Natural killer cell treated with Interleukin-12 subunit alpha and Interleukin-12 subunit beta and Interleukin-15 and Interleukin-18, amount 100 ng/mL, for 72 hours (primary cell): ENCODE data around the gene PAK5. TPM values are rescaled to one million over a fixed set of nuclear protein-coding genes. Genes with fewer than 3 reads are reported as not detected.

Experiments used
- ATAC-seq, 2 donors: fragments of 150-1000 bp; cut with Tn5 transposase in 1 of 2; sonication (Bioruptor Pico), chemical (Tn5 transposase) in 1 of 2; 2 replicates each; pipeline ENCODE4 v1.10.0; 2021
- DNase-seq: peaks from one replicate; pipeline ENCODE4 v3.0.0; 2022; ENCODE audit warnings: low spot score
- H3K27ac Mint-ChIP-seq, 2 donors: 1 replicate in 1 of 2; 2 replicates in 1 of 2; pipeline ENCODE4 v1.8.0; 2022; ENCODE audit warnings: mixed read lengths in 2 of 2, mild to moderate bottlenecking in 1 of 2, moderate library complexity in 1 of 2
- H3K27me3 Mint-ChIP-seq, 2 donors: 1 replicate in 1 of 2; 2 replicates in 1 of 2; pipeline ENCODE4 v1.8.0; 2022; ENCODE audit warnings: mixed read lengths in 2 of 2
- H3K36me3 Mint-ChIP-seq: one replicate; pipeline ENCODE4 v1.8.0; 2022; ENCODE audit warnings: mixed read lengths
- H3K4me1 Mint-ChIP-seq, 2 donors: 1 replicate in 1 of 2; 2 replicates in 1 of 2; pipeline ENCODE4 v1.8.0; 2022; ENCODE audit warnings: low read depth in 2 of 2, mixed read lengths in 2 of 2, mild to moderate bottlenecking in 1 of 2
- H3K4me3 Mint-ChIP-seq: one replicate; pipeline ENCODE4 v1.8.0; 2022; ENCODE audit warnings: mixed read lengths
- H3K9me3 Mint-ChIP-seq: 2 replicates; pipeline ENCODE4 v1.8.0; 2022; ENCODE audit warnings: mixed read lengths
- total RNA-seq, 2 donors: library from RNA; stranded (reverse); gene quantifications; one replicate each; pipeline ENCODE4 v1.2.3, GENCODE V29; 2022

Gene PAK5
- total RNA-seq, 2 donors from 2014 or later: not detected

- H3K4me3 Mint-ChIP-seq: no peak overlapping the region
- no peaks in the 10 kb centered on the region for H3K4me1 Mint-ChIP-seq
- no peaks in the 10 kb centered on the region for H3K36me3 Mint-ChIP-seq
- H3K27me3 Mint-ChIP-seq: peaks cover 8 to 23% of the 10 kb centered on the region in 2 donors
- DNase-seq (no peak), ATAC-seq (no peak)
- H3K27ac Mint-ChIP-seq: no peak overlapping the region
- no peaks in the 10 kb centered on the region for H3K9me3 Mint-ChIP-seq
Measured at GRCh38 chr20:9615766-9616454, 223.0 kb downstream of the PAK5 start.

- Mint-ChIP-seq H3K27me3 (peaks cover 8 to 19% of the 10 kb centered on the region in 2 donors), H3K27ac (no peak overlapping the region), H3K36me3 (no peaks in the 10 kb centered on the region), H3K4me3 (no peak overlapping the region), H3K9me3 (no peaks in the 10 kb centered on the region), H3K4me1 (no peaks in the 10 kb centered on the region)
- ATAC-seq (no peak), DNase-seq (no peak)
Measured at GRCh38 chr20:9615118-9615517, 223.8 kb downstream of the PAK5 start.

- Mint-ChIP-seq H3K9me3 (no peaks in the 10 kb centered on the region), H3K36me3 (no peaks in the 10 kb centered on the region), H3K4me1 (no peaks in the 10 kb centered on the region), H3K27me3 (peaks cover 8 to 10% of the 10 kb centered on the region in 2 donors), H3K27ac (no peak overlapping the region), H3K4me3 (no peak overlapping the region)
- no peak for DNase-seq
- no peak for ATAC-seq
Measured at GRCh38 chr20:9613871-9614270, 225.0 kb downstream of the PAK5 start.

- no peaks in the 10 kb centered on the region for H3K4me1 Mint-ChIP-seq
- DNase-seq (no peak), ATAC-seq (no peak)
- no peaks in the 10 kb centered on the region for H3K9me3 Mint-ChIP-seq
- no peaks in the 10 kb centered on the region for H3K36me3 Mint-ChIP-seq
- peaks cover 8 to 10% of the 10 kb centered on the region in 2 donors for H3K27me3 Mint-ChIP-seq
- no peak overlapping the region for H3K27ac Mint-ChIP-seq
- no peak overlapping the region for H3K4me3 Mint-ChIP-seq
Measured at GRCh38 chr20:9611921-9612320, 227.0 kb downstream of the PAK5 start.

- DNase-seq (no peak), ATAC-seq (no peak)
- H3K9me3 Mint-ChIP-seq: no peaks in the 10 kb centered on the region
- no peaks in the 10 kb centered on the region for H3K4me1 Mint-ChIP-seq
- H3K27me3 Mint-ChIP-seq: peaks cover 8 to 10% of the 10 kb centered on the region in 2 donors
- H3K36me3 Mint-ChIP-seq: no peaks in the 10 kb centered on the region
- no peak overlapping the region for H3K27ac Mint-ChIP-seq
- H3K4me3 Mint-ChIP-seq: no peak overlapping the region
Measured at GRCh38 chr20:9610665-9611064, 228.2 kb downstream of the PAK5 start.

GRCh38 chr20:9609887-9610502 is 228.9 kb downstream of the PAK5 start:
- Mint-ChIP-seq H3K27me3 (peaks cover 5 to 10% of the 10 kb centered on the region in 2 donors), H3K4me3 (no peak overlapping the region), H3K9me3 (no peaks in the 10 kb centered on the region), H3K27ac (no peak overlapping the region), H3K36me3 (no peaks in the 10 kb centered on the region), H3K4me1 (no peaks in the 10 kb centered on the region)
- ATAC-seq: no peak
- no peak for DNase-seq

- Mint-ChIP-seq H3K4me1 (no peaks in the 10 kb centered on the region), H3K4me3 (no peak overlapping the region), H3K36me3 (no peaks in the 10 kb centered on the region), H3K27ac (no peak overlapping the region), H3K27me3 (peaks cover under 1 to 5% of the 10 kb centered on the region in 2 donors), H3K9me3 (no peaks in the 10 kb centered on the region)
- DNase-seq (no peak), ATAC-seq (no peak)
Measured at GRCh38 chr20:9608639-9609340, 230.1 kb downstream of the PAK5 start.

- no peaks in the 10 kb centered on the region for H3K4me1 Mint-ChIP-seq
Measured at GRCh38 chr20:9602847-9603183, 236.1 kb downstream of the PAK5 start.

GRCh38 chr20:9600562-9600961 is 238.3 kb downstream of the PAK5 start:
- H3K4me1 Mint-ChIP-seq: no peaks in the 10 kb centered on the region
- no peak for ATAC-seq
- H3K36me3 Mint-ChIP-seq: no peaks in the 10 kb centered on the region
- peaks cover 3 to 13% of the 10 kb centered on the region in 2 donors for H3K27me3 Mint-ChIP-seq
- H3K27ac Mint-ChIP-seq: no peak overlapping the region
- H3K4me3 Mint-ChIP-seq: no peak overlapping the region
- no peak for DNase-seq
- no peaks in the 10 kb centered on the region for H3K9me3 Mint-ChIP-seq

More at GRCh38 chr20:9602847-9603183, 236.1 kb downstream of the PAK5 start:
- Mint-ChIP-seq H3K27ac (no peak overlapping the region), H3K27me3 (peaks cover 3 to 13% of the 10 kb centered on the region in 2 donors), H3K36me3 (no peaks in the 10 kb centered on the region), H3K4me3 (no peak overlapping the region), H3K9me3 (no peaks in the 10 kb centered on the region)
- ATAC-seq (no peak), DNase-seq (no peak)

- Mint-ChIP-seq H3K4me1 (no peaks in the 10 kb centered on the region), H3K4me3 (no peak overlapping the region), H3K27ac (no peak overlapping the region), H3K36me3 (no peaks in the 10 kb centered on the region), H3K9me3 (no peaks in the 10 kb centered on the region), H3K27me3 (peaks cover 0 to 1% of the 10 kb centered on the region in 2 donors)
- DNase-seq (no peak), ATAC-seq (no peak)
Measured at GRCh38 chr20:9597547-9597946, 241.3 kb downstream of the PAK5 start.

- no peak overlapping the region for H3K4me3 Mint-ChIP-seq
- no peaks in the 10 kb centered on the region for H3K9me3 Mint-ChIP-seq
- ATAC-seq: no peak
- no peak for DNase-seq
- no peaks in the 10 kb centered on the region for H3K36me3 Mint-ChIP-seq
- no peaks in the 10 kb centered on the region for H3K4me1 Mint-ChIP-seq
- H3K27me3 Mint-ChIP-seq: no peaks in the 10 kb centered on the region
- H3K27ac Mint-ChIP-seq: no peak overlapping the region
Measured at GRCh38 chr20:9595763-9596162, 243.1 kb downstream of the PAK5 start.

- no peaks in the 10 kb centered on the region for H3K9me3 Mint-ChIP-seq
- no peak overlapping the region for H3K27ac Mint-ChIP-seq
- ATAC-seq (no peak), DNase-seq (no peak)
- H3K27me3 Mint-ChIP-seq: no peaks in the 10 kb centered on the region
- H3K36me3 Mint-ChIP-seq: no peaks in the 10 kb centered on the region
- H3K4me3 Mint-ChIP-seq: no peak overlapping the region
- no peaks in the 10 kb centered on the region for H3K4me1 Mint-ChIP-seq
Measured at GRCh38 chr20:9594284-9594875, 244.5 kb downstream of the PAK5 start.

GRCh38 chr20:9592419-9592818 is 246.5 kb downstream of the PAK5 start:
- Mint-ChIP-seq H3K27me3 (peaks cover 0 to 5% of the 10 kb centered on the region in 2 donors), H3K9me3 (no peaks in the 10 kb centered on the region), H3K4me1 (no peaks in the 10 kb centered on the region), H3K4me3 (no peak overlapping the region), H3K27ac (no peak overlapping the region), H3K36me3 (no peaks in the 10 kb centered on the region)
- no peak for DNase-seq
- no peak for ATAC-seq

GRCh38 chr20:9591080-9591479 is 247.8 kb downstream of the PAK5 start:
- no peaks in the 10 kb centered on the region for H3K4me1 Mint-ChIP-seq
- no peak overlapping the region for H3K4me3 Mint-ChIP-seq
- ATAC-seq (no peak), DNase-seq (no peak)
- no peaks in the 10 kb centered on the region for H3K9me3 Mint-ChIP-seq
- no peak overlapping the region for H3K27ac Mint-ChIP-seq
- peaks cover 0 to 5% of the 10 kb centered on the region in 2 donors for H3K27me3 Mint-ChIP-seq
- H3K36me3 Mint-ChIP-seq: no peaks in the 10 kb centered on the region
